ENCODE measurements around the gene CITED4.

DNA sequence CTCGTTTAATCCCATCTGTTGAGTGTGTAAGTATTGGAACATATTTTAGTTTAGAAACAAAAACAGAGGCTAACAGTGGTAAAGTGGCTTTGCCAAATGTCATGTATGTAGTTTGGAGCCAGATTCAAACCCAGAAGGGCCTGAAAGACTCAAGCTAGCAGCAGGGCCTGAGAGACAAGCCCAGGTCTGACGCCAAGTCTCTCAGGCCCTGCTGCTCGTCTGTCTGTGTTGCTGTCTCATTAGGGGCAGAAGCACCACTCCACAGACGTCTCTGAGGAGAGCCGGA lies 8.3 kb downstream of the CITED4 start:
- TF ChIP-seq, protein P1, sequence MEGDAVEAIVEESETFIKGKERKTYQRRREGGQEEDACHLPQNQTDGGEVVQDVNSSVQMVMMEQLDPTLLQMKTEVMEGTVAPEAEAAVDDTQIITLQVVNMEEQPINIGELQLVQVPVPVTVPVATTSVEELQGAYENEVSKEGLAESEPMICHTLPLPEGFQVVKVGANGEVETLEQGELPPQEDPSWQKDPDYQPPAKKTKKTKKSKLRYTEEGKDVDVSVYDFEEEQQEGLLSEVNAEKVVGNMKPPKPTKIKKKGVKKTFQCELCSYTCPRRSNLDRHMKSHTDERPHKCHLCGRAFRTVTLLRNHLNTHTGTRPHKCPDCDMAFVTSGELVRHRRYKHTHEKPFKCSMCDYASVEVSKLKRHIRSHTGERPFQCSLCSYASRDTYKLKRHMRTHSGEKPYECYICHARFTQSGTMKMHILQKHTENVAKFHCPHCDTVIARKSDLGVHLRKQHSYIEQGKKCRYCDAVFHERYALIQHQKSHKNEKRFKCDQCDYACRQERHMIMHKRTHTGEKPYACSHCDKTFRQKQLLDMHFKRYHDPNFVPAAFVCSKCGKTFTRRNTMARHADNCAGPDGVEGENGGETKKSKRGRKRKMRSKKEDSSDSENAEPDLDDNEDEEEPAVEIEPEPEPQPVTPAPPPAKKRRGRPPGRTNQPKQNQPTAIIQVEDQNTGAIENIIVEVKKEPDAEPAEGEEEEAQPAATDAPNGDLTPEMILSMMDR (IDR thresholded peaks at IDR 0.05; ENCODE audit: poor library complexity, severe bottlenecking) = no peak
- TF ChIP-seq EZH2 (IDR thresholded peaks at IDR 0.05; ENCODE audit: borderline replicate concordance, insufficient read depth, low read length, poor library complexity, severe bottlenecking) (no peak), RAD21 (conservative IDR thresholded peaks at IDR 0.05) (no peak), EP300 (conservative IDR thresholded peaks at IDR 0.05; ENCODE audit: poor library complexity, severe bottlenecking) (no peak), SMC3 (conservative IDR thresholded peaks at IDR 0.05; ENCODE audit: poor library complexity) (no peak), POLR2AphosphoS5 (IDR thresholded peaks at IDR 0.05) (no peak)
